Umbilical cord (tissue), 2 donors: ENCODE data around the gene GSTM4. TPM values are rescaled to one million over a fixed set of nuclear protein-coding genes. Genes with fewer than 3 reads are reported as not detected.
"Not testable (repeated sequence)": the region's sequence is repeated elsewhere in the genome, so short reads cannot be mapped to it uniquely, and the experiment has no call there.

ENCODE experiments used
- DNase-seq: peaks from one replicate; pipeline ENCODE4 v3.0.0-alpha.2; 2015; ENCODE audit warnings: low spot score
- total RNA-seq: library from RNA; depleted of rRNA; stranded (reverse); fragments of >200 nt; gene quantifications from one replicate; pipeline ENCODE4 v1.2.3, GENCODE V29; 2014; ENCODE audit warnings: low replicate concordance; ENCODE audit not compliant: insufficient read depth

Gene GSTM4
- total RNA-seq, 1 donor from 2014 or later: 6.5 TPM

- not testable (repeated sequence) for DNase-seq
These were observed 47.0 kb downstream of the GSTM4 start for GRCh38 chr1:109702940-109703339.

- DNase-seq: peak; percentile 1
These were observed 48.3 kb downstream of the GSTM4 start for GRCh38 chr1:109704173-109704572.

- DNase-seq: peak; percentile 0
These were observed 49.5 kb downstream of the GSTM4 start for GRCh38 chr1:109705411-109705810.

GRCh38 chr1:109708949-109709348 lies 53.0 kb downstream of the GSTM4 start:
- peak; percentile 0 for DNase-seq

GRCh38 chr1:109709822-109710221 lies 53.9 kb downstream of the GSTM4 start:
- not testable (repeated sequence) for DNase-seq

Other genes with a start within 250 kb of the GSTM4 start
- gene PSMA5, start 229.7 kb upstream of the GSTM4 start, total RNA-seq: 23.1 TPM
- not detected for gene SYPL2, start 189.6 kb upstream of the GSTM4 start, total RNA-seq
- gene ATXN7L2, start 172.2 kb upstream of the GSTM4 start, total RNA-seq: 0.24 TPM
- 6.7 TPM for gene CYB561D1, start 162.0 kb upstream of the GSTM4 start, total RNA-seq
- 7.9 TPM for gene AMIGO1, start 146.4 kb upstream of the GSTM4 start, total RNA-seq
- 3.1 TPM for gene GPR61, start 116.2 kb upstream of the GSTM4 start, total RNA-seq
- gene GNAI3, start 107.5 kb upstream of the GSTM4 start, total RNA-seq: 16.9 TPM
- not detected for gene GNAT2, start 36.5 kb upstream of the GSTM4 start, total RNA-seq
- gene AMPD2, start 36.3 kb upstream of the GSTM4 start, total RNA-seq: 76.8 TPM
- gene GSTM2, start 12.0 kb downstream of the GSTM4 start, total RNA-seq: 46.7 TPM
- 23.8 TPM for gene GSTM1, start 31.7 kb downstream of the GSTM4 start, total RNA-seq
- gene GSTM5, start 56.2 kb downstream of the GSTM4 start, total RNA-seq: 12.0 TPM
- gene GSTM3, start 84.9 kb downstream of the GSTM4 start, total RNA-seq: 82.6 TPM
- gene EPS8L3, start 107.8 kb downstream of the GSTM4 start, total RNA-seq: not detected